ENCODE results near the gene CKAP2L.
A peak's percentile ranks its signal among the peaks of the same experiment; 100 is the strongest.

Gene CKAP2L

DNA sequence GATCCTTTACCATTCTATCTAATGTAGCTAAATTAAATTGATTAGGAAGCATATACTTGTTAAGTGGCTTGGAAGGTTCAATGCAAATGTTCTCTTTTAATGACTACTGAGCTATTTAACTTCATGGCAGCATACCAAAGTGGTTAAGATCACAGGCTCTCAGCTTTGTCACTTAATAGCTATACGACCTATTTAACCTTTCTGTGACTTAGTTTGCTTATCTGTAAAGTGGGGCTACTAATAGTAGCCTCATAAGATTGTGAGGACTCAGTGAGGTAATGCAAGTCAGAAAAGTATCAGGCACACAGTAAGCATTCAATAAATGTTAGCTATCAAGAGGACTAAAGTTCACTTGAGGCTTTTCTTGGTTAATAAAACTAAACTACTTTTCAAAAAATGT lies 4.3 kb downstream of the CKAP2L start:
- no peak for DNase-seq

DNA sequence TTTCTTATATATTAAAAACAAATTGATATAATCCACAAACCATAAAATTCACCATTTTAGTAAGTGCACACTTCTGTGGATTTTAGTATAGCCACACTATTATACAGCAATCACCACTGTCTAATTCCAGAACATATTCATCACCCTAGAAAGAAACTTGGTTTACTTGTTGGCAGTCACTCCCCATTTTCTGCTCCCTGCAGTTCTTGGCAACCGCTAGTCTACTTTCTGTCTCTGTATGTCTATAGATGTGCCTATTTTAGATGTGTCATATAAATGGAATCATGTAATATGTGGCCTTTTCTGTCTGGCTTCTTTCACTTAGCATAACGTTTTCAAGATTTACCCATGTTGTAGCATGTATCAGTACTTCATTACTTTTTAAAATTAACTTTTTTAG lies 5.7 kb downstream of the CKAP2L start:
- no peak for DNase-seq

DNA sequence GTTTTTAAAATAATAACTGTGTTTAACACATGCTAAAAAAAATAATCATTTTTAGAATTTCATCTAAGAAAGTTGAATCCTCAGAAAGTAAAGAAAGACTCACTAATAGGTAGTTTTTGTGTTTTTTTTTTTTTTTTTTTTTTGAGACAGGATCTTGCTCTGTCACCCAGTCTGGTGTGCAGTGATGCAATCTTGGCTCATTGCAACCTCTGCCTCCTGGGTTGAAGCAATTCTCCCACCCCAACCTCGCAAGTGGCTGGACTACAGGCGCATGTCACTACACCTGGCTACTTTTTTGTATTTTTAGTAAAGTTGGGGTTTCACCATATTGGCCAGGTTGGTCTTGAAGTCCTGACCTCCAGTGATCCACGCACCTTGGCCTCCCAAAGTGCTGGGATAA lies 7.1 kb downstream of the CKAP2L start:
- DNase-seq, result no peak

DNA sequence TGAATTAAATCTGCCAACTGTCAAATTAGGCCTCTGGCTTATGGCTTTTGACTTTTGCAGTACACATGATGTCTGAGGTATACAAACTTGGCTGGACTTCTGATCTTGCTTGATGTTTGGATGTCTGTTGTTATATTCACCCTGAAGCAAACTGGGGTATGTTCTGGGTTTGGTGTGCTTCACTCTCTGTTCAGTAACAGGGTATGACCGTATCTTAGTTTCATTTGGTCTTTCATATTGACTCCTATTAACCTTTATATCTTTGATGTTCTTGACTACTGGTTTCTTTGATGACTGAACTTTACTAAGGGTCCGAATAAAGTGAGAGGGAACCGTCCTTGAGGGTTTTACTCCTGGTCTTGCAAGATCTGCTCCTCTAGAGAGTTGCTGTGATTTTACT lies 8.2 kb downstream of the CKAP2L start:
- DNase-seq, result no peak

DNA sequence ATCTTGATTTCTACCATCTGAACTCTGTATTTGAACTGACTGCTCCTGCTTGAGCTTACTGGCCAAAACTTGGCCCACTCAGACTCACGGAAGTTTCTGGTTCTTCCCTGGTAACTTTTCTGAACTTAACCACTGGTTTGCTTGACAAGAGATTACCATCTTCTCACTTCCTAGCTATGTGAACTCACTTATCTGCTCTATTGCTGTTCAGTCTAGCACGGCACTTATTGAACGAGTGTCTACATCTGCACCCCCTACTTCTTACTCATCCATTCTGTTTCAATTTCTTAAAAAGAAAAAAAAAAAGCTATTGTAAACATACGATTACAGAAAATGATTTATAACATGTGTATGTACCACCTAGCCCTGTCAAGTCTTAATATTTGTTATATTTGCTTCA lies 9.0 kb downstream of the CKAP2L start:
- no peak for DNase-seq

DNA sequence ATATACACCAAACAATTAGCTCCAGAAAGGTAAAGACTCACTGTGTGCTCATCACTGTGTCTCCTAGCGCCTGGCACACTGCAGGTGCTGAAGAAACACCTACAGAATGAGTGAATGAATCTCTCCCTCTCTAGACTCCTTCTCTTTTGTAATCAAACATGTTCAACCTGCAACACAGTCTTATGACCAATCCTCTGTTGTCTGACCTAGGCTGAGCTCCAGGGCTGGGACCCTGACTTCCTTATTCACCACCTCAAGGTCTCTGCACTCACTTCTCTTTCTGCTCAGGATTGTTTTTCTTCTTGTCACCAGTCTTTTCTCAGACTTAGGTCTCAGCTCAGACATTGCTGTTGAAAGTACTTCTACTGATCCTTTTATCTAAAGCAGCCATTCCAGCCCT lies 9.8 kb downstream of the CKAP2L start:
- no peak for DNase-seq

DNA sequence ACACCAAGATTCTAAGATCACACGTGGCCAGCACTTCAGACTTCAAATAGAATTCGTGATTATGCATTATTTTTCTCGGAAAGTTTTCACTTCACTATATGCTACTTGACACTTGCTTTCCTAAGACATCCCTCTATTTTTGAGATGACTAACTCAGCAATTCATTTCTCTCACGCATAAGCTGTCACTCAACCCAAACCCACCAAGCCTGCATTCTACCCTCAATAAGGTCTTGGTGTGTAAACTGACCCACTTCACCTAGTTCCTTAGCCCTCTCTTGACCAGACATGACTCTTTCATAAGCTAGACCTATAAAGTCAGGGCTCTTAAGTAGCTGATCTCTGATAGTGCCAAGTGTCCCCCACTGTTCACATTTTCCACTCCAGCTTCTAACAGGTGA lies 11.7 kb downstream of the CKAP2L start:
- DNase-seq, result no peak

DNA sequence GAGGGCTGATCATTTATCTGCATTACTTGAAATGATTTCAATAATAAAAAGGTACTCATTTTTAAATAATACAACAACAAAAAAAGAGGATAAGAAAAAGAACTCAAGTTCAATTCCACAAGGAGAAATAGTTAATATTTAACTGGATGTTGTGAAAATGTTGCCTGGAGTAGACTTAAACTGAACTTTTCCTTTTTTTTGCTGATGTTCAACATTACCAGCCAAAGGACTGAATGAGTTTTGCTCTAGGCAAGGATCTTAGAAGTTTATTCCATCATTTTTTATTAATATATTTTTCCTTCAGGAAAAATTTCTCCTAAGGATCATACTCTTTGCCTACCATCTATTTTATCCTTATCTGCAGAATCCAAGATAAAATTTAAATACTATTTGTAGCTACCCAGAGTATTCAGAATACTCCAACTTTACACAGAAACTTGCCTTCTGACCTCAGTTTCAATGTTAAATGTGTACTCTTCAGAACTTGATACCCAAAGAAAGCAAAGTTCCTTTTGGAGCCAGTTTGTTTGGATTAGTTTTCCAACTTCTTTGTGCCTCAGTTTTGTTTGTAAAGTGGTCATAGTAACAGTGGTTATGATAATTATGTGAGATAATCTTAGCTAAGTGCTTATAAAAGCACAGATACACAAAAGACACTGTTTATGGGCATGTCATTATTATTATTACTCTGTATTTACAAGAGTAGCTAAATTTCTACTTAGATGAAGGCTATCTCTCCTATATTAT lies 12.8 kb downstream of the CKAP2L start:
- DNase-seq, result no peak

DNA sequence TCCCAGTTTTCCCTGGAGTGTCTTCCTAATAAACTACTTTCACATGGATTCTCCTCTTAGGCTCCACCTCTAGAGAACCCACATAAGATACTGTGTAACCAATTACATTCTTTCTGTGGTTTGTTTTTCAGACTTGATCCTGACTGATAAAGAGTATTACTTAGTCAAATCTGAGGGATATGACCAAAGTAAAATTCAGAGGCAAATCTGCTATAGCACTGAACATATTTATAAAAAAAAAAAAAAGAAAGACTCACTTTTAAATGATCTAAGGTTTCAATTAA lies 13.9 kb downstream of the CKAP2L start:
- no peak for DNase-seq

DNA sequence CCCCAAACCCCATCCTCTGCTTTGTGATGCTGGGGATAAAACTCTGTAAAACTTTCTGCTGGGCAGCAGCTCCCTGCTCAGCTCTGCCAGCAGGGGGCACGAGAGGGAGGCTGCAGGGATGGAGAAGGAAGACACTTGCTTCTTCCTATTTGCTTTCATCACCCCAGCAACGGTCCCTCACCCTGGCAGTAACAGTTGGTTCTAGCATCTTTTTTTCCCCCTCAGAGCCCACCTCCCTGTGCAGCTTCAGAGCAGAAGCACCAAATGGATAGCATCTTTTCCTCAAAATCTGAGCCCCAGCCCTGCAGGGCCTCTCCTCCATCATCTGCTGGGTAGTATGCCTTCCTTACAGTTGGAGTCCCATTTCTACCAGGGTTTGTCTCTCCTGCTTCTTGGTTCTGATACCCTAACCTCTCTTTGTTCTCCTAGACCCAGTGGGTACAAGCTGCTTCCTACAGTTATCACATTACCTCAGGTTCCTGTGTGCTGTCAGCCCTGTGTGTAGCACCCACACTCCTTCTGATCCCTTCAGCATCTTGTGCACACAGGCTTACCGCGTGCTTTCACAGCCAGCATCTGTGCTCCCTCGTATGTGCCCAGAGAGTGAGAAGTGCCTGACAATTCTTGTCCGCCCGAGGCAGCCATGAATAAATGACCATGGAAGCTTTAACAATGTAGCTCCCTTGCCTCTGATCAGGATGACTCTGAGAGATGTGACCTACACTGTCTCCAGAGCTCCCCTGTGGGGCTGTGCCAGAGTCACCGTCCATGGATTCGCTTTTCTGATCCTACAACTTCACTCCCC lies 14.5 kb downstream of the CKAP2L start:
- peak; percentile 39 to 43 for DNase-seq

DNA sequence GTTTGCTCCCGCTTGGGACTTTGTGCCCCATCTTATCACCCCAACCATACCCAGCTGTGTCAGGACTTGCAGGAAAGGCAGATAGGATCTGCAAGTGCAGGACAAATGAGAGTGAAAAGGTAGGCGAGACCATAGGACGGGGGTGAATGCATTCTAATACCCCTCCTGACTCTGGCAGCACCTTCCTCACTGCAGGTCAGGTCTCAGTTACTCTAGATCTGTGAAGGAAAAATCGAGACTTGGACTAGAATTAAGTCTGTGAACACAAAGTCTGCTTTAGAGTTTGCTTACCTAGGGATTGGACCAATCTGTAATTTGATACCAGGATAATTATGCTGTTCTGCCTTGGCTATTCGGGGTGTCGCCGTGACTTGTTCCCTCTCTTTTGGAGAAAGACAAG lies 23.9 kb downstream of the CKAP2L start:
- no peak for DNase-seq

DNA sequence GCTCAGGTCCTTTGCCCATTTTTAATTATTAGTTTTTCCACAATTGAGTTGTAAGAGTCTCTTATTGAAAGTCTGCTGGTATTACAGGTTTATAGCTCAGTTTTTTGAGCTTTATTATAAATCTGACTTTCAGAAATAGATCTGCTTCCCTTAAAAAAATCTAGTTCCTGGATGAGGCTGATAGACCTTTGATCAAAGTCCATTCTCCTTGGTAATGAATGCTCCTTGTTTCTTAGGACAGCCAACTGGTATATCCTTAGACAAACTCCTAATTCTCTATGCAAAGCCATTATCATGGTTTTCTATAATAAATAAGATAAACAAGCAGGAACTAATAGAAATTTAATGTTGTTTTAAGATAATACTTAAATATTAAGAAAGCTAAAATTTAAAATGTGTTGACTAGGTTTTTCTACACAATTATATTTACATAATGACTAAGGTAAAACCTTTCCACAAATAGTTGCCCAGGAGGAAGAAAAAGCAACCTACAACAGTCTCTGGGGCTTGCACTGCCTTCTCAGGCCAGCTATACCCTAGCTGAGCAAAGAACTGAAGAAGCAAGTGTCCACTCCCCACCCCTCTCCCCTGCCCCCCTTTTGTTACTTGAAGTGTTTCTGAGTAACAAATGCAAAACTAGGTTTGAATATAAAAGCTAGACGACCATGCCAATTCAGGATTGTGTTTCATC lies 26.7 kb downstream of the CKAP2L start:
- DNase-seq, result no peak

DNA sequence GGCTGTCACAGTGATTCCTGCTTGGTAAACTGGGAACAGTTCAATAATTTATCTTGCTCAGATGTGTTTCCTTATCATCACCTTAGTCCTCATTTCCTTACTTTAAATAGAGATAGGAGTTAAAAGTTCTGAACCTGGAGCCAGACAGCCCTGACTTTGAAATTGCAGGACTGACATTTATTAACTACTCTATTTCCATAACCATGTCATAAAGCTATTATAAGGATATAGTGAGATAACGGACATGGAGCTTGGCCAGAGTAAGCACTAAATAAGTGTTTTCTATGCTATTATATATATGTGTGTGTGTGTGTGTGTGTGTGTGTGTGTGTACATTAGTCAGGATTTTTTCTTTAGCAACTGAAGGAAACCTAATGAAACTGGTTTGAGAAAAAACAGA lies 30.5 kb downstream of the CKAP2L start:
- no peak for DNase-seq

DNA sequence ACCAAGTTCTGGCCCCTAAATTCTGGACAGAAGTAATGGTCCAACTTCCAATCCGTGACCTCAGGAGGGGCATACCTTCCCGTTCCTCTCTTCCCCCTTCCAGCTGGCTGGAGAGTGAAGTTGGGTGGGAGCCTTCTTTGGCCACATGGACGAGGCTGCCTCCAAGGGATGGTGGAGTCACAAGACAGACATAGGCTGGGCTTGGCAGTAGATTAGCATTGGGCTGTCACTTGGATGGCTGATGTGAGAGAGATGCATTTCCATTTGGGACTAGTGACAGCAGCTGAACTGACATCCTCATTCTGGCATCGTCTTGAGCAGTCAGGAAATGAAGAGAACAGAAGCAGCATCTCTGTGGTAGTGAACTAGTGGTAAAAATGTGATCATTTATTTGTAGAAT lies 31.0 kb downstream of the CKAP2L start:
- no peak for DNase-seq

DNA sequence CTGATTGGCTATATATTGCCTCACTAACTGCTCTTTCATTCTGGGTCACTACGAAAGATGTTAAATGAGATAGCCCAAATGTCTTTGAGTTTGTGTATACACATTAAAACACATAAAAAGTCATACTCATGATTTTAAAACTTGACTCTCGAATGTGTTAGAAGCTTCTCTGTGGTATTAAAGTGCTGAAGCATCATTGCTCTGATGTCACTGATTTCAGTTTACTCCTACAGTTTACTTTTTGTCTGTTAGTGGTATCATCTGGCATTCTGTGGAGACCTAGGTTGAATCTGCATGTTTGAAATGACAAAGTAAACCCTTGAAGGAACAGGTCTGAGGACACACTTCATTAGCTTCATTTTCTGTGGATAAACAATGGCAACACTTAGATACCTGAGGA lies 32.9 kb downstream of the CKAP2L start:
- no peak for DNase-seq

DNA sequence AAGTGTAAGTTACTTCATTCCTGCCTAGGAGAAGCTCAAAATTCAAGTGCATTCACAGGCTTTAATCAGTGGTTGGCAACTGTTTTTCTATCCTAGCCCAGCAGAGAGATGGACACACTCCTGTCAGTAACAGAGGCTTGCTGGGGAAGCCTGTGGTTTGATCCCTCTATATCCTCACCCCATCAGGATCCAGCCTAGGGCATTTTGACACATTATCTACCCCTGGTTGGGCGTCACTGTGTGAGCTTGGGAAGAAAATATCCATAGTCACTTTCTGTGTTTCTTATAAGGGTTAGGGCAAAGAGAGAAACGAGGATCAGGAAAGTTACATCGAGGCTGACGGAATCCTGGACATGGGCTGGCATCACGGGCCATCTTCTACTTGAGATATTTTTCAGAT lies 33.6 kb downstream of the CKAP2L start:
- DNase-seq, result no peak

DNA sequence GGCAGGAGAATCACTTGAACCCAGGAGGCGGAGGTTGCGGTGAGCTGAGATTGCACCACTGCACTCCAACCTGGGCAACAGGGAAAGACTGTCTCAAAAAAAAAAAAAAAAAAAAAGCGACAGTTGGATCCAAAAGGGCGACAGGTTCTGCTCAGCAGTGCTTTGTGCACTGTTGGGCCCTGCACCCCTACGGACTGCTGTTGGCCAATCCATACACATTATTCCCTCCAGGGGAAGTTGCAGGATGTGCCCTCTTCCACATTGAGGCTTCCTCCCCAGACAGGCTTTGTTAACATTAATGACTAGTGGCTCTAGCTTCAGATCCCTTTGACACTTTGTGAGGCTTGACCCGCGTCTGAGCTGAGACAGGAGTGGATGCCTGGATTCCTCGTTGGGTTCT lies 34.2 kb downstream of the CKAP2L start:
- DNase-seq, result no peak

DNA sequence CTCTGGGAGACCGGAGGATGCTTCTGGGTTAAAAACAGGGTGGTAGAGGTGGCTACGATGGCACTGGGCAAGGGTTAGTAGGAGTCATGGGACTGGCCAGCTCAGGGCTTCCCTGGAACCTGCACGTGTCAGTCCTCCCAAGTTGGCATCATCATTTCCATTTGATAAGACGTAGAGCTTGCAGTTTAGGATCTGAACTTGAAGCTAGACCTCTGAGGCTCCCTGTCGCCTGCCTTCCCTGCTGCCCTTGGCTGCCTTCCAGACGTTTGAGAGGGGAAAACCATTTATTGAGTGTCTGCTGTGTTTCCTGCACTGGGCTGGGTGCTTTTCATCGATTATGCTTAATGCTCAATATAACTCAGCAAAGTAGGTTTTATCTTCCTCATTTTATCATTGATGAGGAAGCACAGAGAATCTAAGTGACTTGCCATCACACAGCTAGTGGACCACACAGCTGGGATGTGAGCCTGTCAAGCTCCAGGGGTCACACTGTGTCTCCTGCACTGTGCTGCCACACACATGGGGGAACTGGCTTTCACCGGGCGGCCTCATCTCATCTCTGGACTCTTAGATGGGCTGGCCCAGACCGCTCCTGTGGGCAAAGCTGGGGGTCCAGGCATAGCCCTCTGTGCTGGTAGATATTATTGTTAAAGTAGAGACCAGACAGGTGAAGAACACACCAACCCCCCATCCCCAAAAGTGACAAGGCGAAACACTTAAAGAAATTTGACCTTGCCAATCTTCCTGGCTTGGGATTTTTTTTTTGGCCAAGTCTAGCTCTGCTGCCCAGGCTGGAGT lies 35.8 kb downstream of the CKAP2L start:
- DNase-seq, result peak in 1 of 2 experiments; percentile 17

DNA sequence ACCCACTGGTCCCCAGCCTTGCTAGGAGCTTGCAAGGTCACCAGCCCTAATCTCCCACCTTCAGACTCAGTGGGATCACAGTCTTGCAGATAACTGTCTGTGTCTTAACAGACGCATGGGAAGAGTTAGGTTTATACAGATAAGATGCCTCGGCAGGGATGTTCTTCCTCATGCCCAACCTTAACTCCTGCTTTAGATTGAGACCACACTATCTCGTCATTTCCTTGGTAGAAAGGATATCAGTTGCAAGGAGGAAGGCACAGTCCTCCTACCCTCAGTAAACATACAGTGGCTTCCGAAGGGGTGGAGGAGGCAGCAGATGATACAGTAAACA lies 36.4 kb downstream of the CKAP2L start:
- no peak for DNase-seq

DNA sequence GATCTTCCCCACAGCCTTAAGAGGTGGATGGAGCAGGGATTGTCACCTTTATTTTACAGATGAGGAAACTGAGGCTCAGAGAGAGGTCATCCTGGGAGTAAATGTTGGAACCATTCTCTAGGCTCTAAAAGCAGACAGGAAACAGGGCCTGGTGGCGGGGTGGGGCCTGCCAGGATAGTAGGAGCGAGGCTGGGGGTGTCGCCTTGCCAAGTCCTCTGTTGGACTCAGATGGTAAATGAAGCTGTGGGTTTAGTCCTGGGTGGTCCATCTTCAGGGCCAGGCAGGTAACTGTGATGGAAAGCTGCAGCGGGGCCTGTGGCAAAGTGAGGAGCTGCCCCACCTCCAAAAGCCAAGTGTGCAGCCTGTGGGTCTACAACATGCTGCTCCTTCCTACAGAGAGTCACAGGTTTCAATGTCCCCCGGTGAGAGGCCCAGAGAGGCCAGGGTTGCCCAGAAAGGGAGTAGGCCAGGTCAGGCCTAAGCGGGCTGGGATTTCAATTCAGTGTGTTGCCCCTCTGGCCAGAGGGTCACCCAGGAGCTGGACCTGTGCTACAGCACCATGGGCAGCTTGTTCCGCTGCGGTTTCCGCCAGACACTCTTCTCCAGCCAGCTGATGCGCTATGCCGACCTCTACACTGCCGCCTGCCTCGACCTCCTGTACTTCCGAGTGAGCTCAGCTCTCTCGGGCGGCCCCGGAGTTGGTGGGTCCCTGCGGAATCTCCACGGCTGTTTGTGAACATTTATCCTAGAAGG lies 37.0 kb downstream of the CKAP2L start:
- DNase-seq, result no peak

DNA sequence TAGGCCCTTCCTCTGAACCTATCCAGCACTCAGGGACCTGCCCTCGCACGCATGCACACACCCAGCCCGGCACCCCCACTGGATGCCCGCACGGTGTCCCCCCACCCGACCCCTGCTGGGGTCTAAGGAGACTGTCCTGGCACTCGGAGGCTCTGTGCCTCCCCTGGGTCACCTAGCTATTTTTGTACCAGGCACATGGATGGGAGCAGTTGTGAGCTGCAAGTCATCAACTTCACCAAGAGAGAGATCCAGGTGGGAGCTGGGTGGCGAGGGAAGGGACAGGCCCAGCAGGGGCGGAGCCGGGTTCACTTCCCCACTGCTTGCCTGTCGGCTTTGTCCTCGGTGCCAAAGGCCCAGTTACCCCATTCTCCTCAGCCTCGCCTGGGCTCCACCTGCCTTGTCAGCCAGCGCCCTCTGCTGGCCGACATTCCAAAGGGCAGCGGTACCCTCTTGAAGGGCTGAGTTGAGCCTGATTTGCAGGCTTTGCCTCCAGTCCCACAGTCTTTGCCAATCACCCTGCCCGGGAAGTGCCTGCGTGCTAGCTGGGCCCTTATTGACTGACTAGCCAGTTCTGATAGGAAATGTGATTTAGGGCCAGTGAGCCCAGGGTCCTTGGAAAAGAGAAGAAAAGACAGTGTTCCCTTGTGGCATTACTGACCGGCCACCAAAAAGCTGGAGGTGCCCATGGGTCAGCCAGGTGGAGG lies 37.8 kb downstream of the CKAP2L start:
- peak; percentile 86 to 89 for DNase-seq

Data from NCI-H2081 (cell line).